Measurements from ENCODE around the gene BCAS1. TPM values are rescaled to one million over a fixed set of nuclear protein-coding genes. Genes with fewer than 3 reads are reported as not detected.

The BCAS1 gene
- total and polyA plus RNA-seq, 3 donors from 2014 or later = 2.4 to 8.8 (median 3.3) TPM

GRCh38 chr20:54021446-54022235 is 48.8 kb downstream of the BCAS1 start:
- H3K36me3 ChIP-seq (ENCODE audit: low read depth, missing control alignments) = no peaks in the 10 kb centered on the region
- WGBS, 2 donors = 88 to 89% methylated on average over 7 of the region's 7 CpGs

DNA sequence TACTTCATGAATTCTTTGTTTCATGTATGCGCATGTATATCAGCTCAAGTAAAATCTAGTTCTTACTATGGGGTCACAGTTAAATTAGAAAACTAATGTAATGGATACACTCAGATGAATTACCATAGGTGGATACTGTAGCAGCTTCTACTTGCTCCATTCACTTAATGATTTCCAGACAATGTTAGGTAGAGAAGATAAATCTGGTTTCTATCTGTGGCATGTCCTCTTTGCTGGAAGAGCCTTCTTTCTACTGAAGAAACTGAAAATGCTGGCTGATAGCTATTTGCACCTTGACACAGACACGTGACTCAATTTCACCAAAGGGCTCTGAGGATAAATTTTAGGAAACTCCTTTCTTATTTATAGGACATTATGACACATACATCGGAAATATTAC is 49.5 kb downstream of the BCAS1 start:
- 86 to 95% methylated on average over 3 of the region's 3 CpGs for WGBS, 2 donors
- DNase-seq = no peak

More at GRCh38 chr20:54021446-54022235, 48.8 kb downstream of the BCAS1 start:
- no peak overlapping the region for H3K27ac ChIP-seq
- no peaks in the 10 kb centered on the region for H3K4me1 ChIP-seq
- intact Hi-C loops (cut with DNase I; ENCODE audit: low total_unique reads) = no loop called here
- no peaks in the 10 kb centered on the region for H3K27me3 ChIP-seq
- H3K9me3 ChIP-seq = no peaks in the 10 kb centered on the region
- no peak for DNase-seq
- TF ChIP-seq POLR2A (IDR thresholded peaks at IDR 0.05) = no peak
- H3K4me3 ChIP-seq = no peak overlapping the region

GRCh38 chr20:54020348-54020747 is 50.0 kb downstream of the BCAS1 start:
- no peak overlapping the region for H3K4me3 ChIP-seq
- no peaks in the 10 kb centered on the region for H3K4me1 ChIP-seq
- H3K9me3 ChIP-seq = no peaks in the 10 kb centered on the region
- H3K27ac ChIP-seq = no peak overlapping the region
- H3K27me3 ChIP-seq = no peaks in the 10 kb centered on the region
- TF ChIP-seq, protein P1, sequence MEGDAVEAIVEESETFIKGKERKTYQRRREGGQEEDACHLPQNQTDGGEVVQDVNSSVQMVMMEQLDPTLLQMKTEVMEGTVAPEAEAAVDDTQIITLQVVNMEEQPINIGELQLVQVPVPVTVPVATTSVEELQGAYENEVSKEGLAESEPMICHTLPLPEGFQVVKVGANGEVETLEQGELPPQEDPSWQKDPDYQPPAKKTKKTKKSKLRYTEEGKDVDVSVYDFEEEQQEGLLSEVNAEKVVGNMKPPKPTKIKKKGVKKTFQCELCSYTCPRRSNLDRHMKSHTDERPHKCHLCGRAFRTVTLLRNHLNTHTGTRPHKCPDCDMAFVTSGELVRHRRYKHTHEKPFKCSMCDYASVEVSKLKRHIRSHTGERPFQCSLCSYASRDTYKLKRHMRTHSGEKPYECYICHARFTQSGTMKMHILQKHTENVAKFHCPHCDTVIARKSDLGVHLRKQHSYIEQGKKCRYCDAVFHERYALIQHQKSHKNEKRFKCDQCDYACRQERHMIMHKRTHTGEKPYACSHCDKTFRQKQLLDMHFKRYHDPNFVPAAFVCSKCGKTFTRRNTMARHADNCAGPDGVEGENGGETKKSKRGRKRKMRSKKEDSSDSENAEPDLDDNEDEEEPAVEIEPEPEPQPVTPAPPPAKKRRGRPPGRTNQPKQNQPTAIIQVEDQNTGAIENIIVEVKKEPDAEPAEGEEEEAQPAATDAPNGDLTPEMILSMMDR (IDR thresholded peaks at IDR 0.05) = no peak
- no peak for TF ChIP-seq POLR2A (IDR thresholded peaks at IDR 0.05)
- H3K36me3 ChIP-seq (ENCODE audit: low read depth, missing control alignments) = no peaks in the 10 kb centered on the region
- WGBS, 2 donors = 82 to 88% methylated on average over 7 of the region's 7 CpGs
- intact Hi-C loops (cut with DNase I; ENCODE audit: low total_unique reads) = no loop called here
- no peak for DNase-seq

More for the DNA sequence above, 49.5 kb downstream of the BCAS1 start:
- H3K9me3 ChIP-seq = no peaks in the 10 kb centered on the region
- no peaks in the 10 kb centered on the region for H3K27me3 ChIP-seq
- TF ChIP-seq, protein P1 (IDR thresholded peaks at IDR 0.05) = no peak
- TF ChIP-seq POLR2A (IDR thresholded peaks at IDR 0.05) = no peak
- no peaks in the 10 kb centered on the region for H3K4me1 ChIP-seq
- no peaks in the 10 kb centered on the region for H3K36me3 ChIP-seq (ENCODE audit: low read depth, missing control alignments)
- H3K4me3 ChIP-seq = no peak overlapping the region
- no peak overlapping the region for H3K27ac ChIP-seq
- intact Hi-C loops (cut with DNase I; ENCODE audit: low total_unique reads) = no loop called here

DNA sequence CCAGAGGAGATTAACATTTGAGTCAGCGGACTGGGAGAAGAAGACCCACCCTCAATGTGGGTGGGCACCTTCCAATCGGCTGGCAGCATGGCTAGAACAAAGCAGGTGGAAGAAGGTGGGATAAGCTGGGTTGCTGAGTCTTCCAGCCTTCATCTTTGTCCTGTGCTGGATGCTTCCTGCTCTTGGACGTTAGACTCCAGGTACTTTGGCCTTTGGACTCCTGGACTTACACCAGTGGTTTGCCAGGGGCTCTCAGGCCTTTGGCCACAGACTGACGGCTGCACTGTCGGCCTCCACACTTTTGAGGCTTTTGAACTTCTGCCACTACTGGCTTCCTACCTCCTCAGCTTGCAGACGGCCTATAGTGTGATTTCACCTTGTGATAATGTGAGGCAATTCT is 50.8 kb downstream of the BCAS1 start:
- no peaks in the 10 kb centered on the region for H3K27me3 ChIP-seq
- TF ChIP-seq, protein P1 (IDR thresholded peaks at IDR 0.05) = no peak
- TF ChIP-seq POLR2A (IDR thresholded peaks at IDR 0.05) = no peak
- H3K9me3 ChIP-seq = no peaks in the 10 kb centered on the region
- no peak overlapping the region for H3K27ac ChIP-seq
- H3K4me3 ChIP-seq = no peak overlapping the region
- H3K4me1 ChIP-seq = no peaks in the 10 kb centered on the region
- no peaks in the 10 kb centered on the region for H3K36me3 ChIP-seq (ENCODE audit: low read depth, missing control alignments)
- WGBS, 2 donors = 82 to 84% methylated on average over 6 of the region's 6 CpGs
- DNase-seq = no peak
- intact Hi-C loops (cut with DNase I; ENCODE audit: low total_unique reads) = no loop called here

DNA sequence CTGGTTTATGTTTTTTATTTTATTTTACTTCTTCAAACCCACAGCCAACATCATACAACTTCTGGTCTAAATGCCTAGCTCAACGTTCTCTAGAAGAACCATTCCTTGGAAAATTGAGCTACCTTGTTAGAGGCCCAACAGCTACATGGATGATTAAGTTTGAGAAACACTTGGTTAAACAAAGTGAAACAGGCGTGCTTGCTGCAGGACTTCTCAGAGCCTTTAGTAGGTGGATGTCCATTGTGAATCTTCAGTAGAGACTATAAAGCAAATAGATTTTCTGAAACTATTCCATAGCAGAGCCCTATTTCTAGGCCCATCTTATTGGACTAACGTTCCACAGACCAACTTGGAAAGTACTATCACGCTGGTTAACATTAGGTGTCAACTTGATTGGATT is 51.3 kb downstream of the BCAS1 start:
- Histone ChIP-seq H3K4me1 (no peaks in the 10 kb centered on the region), H3K27me3 (no peaks in the 10 kb centered on the region), H3K27ac (no peak overlapping the region), H3K36me3 (ENCODE audit: low read depth, missing control alignments) (no peaks in the 10 kb centered on the region), H3K4me3 (no peak overlapping the region), H3K9me3 (no peaks in the 10 kb centered on the region)
- intact Hi-C loops (cut with DNase I; ENCODE audit: low total_unique reads) = no loop called here
- WGBS, 2 donors = 93 to 98% methylated on average over 4 of the region's 4 CpGs
- no peak for TF ChIP-seq POLR2A (IDR thresholded peaks at IDR 0.05)
- TF ChIP-seq, protein P1 (IDR thresholded peaks at IDR 0.05) = no peak
- DNase-seq = no peak
